ENCODE results near the gene SCN3A.

The SCN3A gene

DNA sequence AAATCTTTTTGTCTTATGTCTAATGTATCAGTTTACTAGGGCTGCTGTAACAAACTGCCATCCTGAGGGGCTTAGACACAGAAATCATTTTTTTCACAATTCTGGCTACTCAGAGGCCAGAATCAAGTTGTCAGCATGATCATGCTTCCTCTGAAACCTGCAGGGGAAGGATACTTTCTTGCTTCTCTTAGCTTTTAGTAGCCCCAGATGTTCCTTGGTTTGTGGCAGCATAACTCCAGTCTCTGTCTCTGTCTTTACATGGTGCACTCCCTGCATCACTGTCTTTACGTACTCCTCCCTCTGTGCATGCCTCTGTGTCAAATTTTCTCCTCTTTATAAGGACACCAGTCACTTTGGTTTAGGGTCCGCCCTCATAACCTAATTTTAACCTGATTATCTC is 2.0 kb upstream of the SCN3A start:
- TF ChIP-seq TEAD4 (IDR thresholded peaks at IDR 0.05) (no peak), EP300 (IDR thresholded peaks at IDR 0.05; ENCODE audit: borderline replicate concordance) (no peak), TAF1 (IDR thresholded peaks at IDR 0.05; ENCODE audit: low read depth) (no peak), CREB1 (IDR thresholded peaks at IDR 0.05; ENCODE audit: low read depth) (no peak), TCF12 (IDR thresholded peaks at IDR 0.05; ENCODE audit: low read depth) (no peak), FOXM1 (IDR thresholded peaks at IDR 0.05; ENCODE audit: borderline replicate concordance, low read depth) (no peak), NFIC (IDR thresholded peaks at IDR 0.05) (no peak), EGR1 (IDR thresholded peaks at IDR 0.05) (no peak), CEBPB (IDR thresholded peaks at IDR 0.05) (no peak), RAD21 (IDR thresholded peaks at IDR 0.05; ENCODE audit: low read depth) (no peak), YY1 (IDR thresholded peaks at IDR 0.05; ENCODE audit: low read depth) (no peak), ZBTB7A (IDR thresholded peaks at IDR 0.05; ENCODE audit: low read depth) (no peak)
- TF ChIP-seq, protein P1, sequence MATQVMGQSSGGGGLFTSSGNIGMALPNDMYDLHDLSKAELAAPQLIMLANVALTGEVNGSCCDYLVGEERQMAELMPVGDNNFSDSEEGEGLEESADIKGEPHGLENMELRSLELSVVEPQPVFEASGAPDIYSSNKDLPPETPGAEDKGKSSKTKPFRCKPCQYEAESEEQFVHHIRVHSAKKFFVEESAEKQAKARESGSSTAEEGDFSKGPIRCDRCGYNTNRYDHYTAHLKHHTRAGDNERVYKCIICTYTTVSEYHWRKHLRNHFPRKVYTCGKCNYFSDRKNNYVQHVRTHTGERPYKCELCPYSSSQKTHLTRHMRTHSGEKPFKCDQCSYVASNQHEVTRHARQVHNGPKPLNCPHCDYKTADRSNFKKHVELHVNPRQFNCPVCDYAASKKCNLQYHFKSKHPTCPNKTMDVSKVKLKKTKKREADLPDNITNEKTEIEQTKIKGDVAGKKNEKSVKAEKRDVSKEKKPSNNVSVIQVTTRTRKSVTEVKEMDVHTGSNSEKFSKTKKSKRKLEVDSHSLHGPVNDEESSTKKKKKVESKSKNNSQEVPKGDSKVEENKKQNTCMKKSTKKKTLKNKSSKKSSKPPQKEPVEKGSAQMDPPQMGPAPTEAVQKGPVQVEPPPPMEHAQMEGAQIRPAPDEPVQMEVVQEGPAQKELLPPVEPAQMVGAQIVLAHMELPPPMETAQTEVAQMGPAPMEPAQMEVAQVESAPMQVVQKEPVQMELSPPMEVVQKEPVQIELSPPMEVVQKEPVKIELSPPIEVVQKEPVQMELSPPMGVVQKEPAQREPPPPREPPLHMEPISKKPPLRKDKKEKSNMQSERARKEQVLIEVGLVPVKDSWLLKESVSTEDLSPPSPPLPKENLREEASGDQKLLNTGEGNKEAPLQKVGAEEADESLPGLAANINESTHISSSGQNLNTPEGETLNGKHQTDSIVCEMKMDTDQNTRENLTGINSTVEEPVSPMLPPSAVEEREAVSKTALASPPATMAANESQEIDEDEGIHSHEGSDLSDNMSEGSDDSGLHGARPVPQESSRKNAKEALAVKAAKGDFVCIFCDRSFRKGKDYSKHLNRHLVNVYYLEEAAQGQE (IDR thresholded peaks at IDR 0.05; ENCODE audit: low read depth), result no peak
- TF ChIP-seq, protein P2, sequence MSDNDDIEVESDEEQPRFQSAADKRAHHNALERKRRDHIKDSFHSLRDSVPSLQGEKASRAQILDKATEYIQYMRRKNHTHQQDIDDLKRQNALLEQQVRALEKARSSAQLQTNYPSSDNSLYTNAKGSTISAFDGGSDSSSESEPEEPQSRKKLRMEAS (IDR thresholded peaks at IDR 0.05), result no peak
- TF ChIP-seq, protein P3, sequence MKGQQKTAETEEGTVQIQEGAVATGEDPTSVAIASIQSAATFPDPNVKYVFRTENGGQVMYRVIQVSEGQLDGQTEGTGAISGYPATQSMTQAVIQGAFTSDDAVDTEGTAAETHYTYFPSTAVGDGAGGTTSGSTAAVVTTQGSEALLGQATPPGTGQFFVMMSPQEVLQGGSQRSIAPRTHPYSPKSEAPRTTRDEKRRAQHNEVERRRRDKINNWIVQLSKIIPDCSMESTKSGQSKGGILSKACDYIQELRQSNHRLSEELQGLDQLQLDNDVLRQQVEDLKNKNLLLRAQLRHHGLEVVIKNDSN (IDR thresholded peaks at IDR 0.05), result no peak

DNA sequence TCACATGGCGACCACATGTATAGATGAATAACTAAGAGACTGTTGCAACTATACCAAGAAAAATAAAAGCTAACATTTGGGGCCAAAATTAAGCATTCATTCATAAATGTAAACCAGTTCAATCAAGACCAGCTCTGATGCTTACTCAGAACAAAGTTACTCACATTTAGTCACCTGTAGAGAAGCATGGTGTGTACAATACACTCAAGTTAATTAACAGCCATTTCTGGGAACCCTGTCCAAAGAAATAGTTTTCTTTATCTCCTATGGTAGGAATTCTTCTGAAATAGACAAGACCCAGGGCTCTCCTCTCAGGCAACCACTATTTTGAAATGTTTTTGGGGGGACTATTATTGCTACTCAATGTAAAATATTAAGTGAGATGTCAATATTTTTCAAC is 1.6 kb downstream of the SCN3A start:
- TF ChIP-seq FOXM1 (IDR thresholded peaks at IDR 0.05; ENCODE audit: borderline replicate concordance, low read depth), result no peak
- TF ChIP-seq ZBTB7A (IDR thresholded peaks at IDR 0.05; ENCODE audit: low read depth), result no peak
- TF ChIP-seq RAD21 (IDR thresholded peaks at IDR 0.05; ENCODE audit: low read depth), result no peak

DNA sequence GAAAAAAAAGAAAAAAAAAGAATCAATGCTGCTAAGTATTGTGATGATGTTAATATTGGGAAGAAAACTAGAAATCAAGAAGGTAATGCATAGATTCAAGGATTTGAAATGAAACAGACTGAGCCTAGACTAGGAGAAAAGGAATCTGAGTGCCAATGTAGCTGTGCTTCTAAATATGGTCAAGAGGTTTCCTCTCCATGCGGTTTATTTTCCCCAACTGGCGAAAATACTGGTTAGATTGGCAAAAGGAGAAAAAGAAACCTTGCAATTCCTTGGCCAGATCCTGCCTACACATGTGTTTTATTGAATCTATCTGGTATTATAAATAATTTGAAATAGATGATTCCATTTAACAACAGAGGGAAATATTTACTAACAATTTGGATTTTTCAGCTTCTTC is 5.7 kb downstream of the SCN3A start:
- TF ChIP-seq CREB1 (IDR thresholded peaks at IDR 0.05; ENCODE audit: low read depth), result no peak
- no peak for TF ChIP-seq TEAD4 (IDR thresholded peaks at IDR 0.05)
- TF ChIP-seq TCF12 (IDR thresholded peaks at IDR 0.05; ENCODE audit: low read depth), result no peak
- TF ChIP-seq, protein P3 (IDR thresholded peaks at IDR 0.05), result no peak
- TF ChIP-seq ZBTB7A (IDR thresholded peaks at IDR 0.05; ENCODE audit: low read depth), result no peak
- no peak for TF ChIP-seq YY1 (IDR thresholded peaks at IDR 0.05; ENCODE audit: low read depth)
- no peak for TF ChIP-seq RAD21 (IDR thresholded peaks at IDR 0.05; ENCODE audit: low read depth)

DNA sequence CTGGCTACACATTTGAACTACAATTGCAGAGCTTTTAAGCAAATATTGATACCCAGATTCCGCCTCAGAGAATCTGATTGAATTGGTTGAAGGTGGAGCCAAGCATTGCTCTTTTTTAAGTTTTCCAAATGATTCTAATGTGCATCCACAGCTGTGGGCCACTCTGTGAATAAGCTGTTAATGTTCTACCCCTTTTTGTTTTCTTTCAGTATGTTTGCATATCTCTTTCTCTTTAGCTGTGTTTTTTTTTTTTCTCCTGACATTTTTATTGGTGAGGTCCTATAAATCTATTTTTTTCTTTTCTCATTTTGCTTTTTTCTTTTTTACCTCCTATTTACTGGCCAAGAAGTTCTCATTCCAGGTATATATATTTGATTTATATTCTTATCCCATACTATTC is 6.5 kb downstream of the SCN3A start:
- no peak for TF ChIP-seq NFIC (IDR thresholded peaks at IDR 0.05)
- no peak for TF ChIP-seq YY1 (IDR thresholded peaks at IDR 0.05; ENCODE audit: low read depth)
- TF ChIP-seq EGR1 (IDR thresholded peaks at IDR 0.05), result no peak
- no peak for TF ChIP-seq ZBTB7A (IDR thresholded peaks at IDR 0.05; ENCODE audit: low read depth)
- TF ChIP-seq TAF1 (IDR thresholded peaks at IDR 0.05; ENCODE audit: low read depth), result no peak
- no peak for TF ChIP-seq FOXM1 (IDR thresholded peaks at IDR 0.05; ENCODE audit: borderline replicate concordance, low read depth)
- TF ChIP-seq EP300 (IDR thresholded peaks at IDR 0.05; ENCODE audit: borderline replicate concordance), result no peak

DNA sequence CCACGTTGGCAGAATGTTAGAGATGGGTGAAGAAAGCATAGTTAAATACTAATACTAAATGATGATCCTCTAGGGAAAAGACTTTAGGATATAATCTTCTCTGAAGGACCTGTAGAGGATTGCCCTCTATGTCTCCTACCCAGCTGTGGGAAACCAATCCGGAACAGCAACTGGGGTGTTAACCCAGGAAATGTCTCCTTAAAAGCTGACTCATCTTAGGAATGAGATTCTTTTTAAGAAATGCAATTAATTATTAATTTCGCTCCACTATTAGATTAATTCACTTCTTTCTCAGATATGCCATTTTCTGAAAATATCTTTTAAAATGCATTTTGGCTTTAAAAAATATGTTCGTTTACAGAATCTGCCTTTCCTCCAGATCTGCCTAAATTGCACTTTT is 7.4 kb downstream of the SCN3A start:
- TF ChIP-seq EGR1 (IDR thresholded peaks at IDR 0.05) (no peak), CEBPB (IDR thresholded peaks at IDR 0.05) (no peak), EP300 (IDR thresholded peaks at IDR 0.05; ENCODE audit: borderline replicate concordance) (no peak), NFIC (IDR thresholded peaks at IDR 0.05) (no peak), YY1 (IDR thresholded peaks at IDR 0.05; ENCODE audit: low read depth) (no peak), RAD21 (IDR thresholded peaks at IDR 0.05; ENCODE audit: low read depth) (no peak), TCF12 (IDR thresholded peaks at IDR 0.05; ENCODE audit: low read depth) (no peak), CREB1 (IDR thresholded peaks at IDR 0.05; ENCODE audit: low read depth) (no peak), ZBTB7A (IDR thresholded peaks at IDR 0.05; ENCODE audit: low read depth) (no peak), FOXM1 (IDR thresholded peaks at IDR 0.05; ENCODE audit: borderline replicate concordance, low read depth) (no peak), TEAD4 (IDR thresholded peaks at IDR 0.05) (no peak), TAF1 (IDR thresholded peaks at IDR 0.05; ENCODE audit: low read depth) (no peak)
- TF ChIP-seq, protein P3 (IDR thresholded peaks at IDR 0.05), result no peak
- TF ChIP-seq, protein P1 (IDR thresholded peaks at IDR 0.05; ENCODE audit: low read depth), result no peak
- TF ChIP-seq, protein P2 (IDR thresholded peaks at IDR 0.05), result no peak

All from Ishikawa (cell line).